ENCODE measurements around the gene STXBP5. TPM values are rescaled to one million over a fixed set of nuclear protein-coding genes. Genes with fewer than 3 reads are reported as not detected.

Gene STXBP5
- polyA plus RNA-seq, 1 of the 3 experiments (the other 2 are of a cell fraction): 9.9 TPM

- H3K27me3 ChIP-seq (ENCODE audit: insufficient read depth): no peaks in the 10 kb centered on the region
- TF ChIP-seq NRF1 (IDR thresholded peaks at IDR 0.05; ENCODE audit: low read depth, low read length) (no peak), RFX5 (IDR thresholded peaks at IDR 0.05; ENCODE audit: low read length) (no peak), TAF1 (IDR thresholded peaks at IDR 0.05; ENCODE audit: borderline replicate concordance, low read depth, low read length) (no peak), EZH2phosphoT487 (IDR thresholded peaks at IDR 0.05; ENCODE audit: borderline replicate concordance, low read depth) (no peak), USF2 (IDR thresholded peaks at IDR 0.05; ENCODE audit: borderline replicate concordance, low read depth, low read length) (no peak), POLR2AphosphoS5 (IDR thresholded peaks at IDR 0.05; ENCODE audit: low read depth, low read length) (no peak), RAD21 (IDR thresholded peaks at IDR 0.05; ENCODE audit: low read length) (no peak), USF1 (IDR thresholded peaks at IDR 0.05; ENCODE audit: borderline replicate concordance, low read depth) (no peak), TEAD4 (IDR thresholded peaks at IDR 0.05; ENCODE audit: borderline replicate concordance, insufficient read depth) (no peak), FOXM1 (IDR thresholded peaks at IDR 0.05; ENCODE audit: low read depth) (no peak), GABPA (IDR thresholded peaks at IDR 0.05; ENCODE audit: low read depth) (no peak)
- TF ChIP-seq, protein P1, sequence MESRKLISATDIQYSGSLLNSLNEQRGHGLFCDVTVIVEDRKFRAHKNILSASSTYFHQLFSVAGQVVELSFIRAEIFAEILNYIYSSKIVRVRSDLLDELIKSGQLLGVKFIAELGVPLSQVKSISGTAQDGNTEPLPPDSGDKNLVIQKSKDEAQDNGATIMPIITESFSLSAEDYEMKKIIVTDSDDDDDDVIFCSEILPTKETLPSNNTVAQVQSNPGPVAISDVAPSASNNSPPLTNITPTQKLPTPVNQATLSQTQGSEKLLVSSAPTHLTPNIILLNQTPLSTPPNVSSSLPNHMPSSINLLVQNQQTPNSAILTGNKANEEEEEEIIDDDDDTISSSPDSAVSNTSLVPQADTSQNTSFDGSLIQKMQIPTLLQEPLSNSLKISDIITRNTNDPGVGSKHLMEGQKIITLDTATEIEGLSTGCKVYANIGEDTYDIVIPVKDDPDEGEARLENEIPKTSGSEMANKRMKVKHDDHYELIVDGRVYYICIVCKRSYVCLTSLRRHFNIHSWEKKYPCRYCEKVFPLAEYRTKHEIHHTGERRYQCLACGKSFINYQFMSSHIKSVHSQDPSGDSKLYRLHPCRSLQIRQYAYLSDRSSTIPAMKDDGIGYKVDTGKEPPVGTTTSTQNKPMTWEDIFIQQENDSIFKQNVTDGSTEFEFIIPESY (IDR thresholded peaks at IDR 0.05; ENCODE audit: borderline replicate concordance, low read depth): no peak
- TF ChIP-seq, protein P2, sequence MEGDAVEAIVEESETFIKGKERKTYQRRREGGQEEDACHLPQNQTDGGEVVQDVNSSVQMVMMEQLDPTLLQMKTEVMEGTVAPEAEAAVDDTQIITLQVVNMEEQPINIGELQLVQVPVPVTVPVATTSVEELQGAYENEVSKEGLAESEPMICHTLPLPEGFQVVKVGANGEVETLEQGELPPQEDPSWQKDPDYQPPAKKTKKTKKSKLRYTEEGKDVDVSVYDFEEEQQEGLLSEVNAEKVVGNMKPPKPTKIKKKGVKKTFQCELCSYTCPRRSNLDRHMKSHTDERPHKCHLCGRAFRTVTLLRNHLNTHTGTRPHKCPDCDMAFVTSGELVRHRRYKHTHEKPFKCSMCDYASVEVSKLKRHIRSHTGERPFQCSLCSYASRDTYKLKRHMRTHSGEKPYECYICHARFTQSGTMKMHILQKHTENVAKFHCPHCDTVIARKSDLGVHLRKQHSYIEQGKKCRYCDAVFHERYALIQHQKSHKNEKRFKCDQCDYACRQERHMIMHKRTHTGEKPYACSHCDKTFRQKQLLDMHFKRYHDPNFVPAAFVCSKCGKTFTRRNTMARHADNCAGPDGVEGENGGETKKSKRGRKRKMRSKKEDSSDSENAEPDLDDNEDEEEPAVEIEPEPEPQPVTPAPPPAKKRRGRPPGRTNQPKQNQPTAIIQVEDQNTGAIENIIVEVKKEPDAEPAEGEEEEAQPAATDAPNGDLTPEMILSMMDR (IDR thresholded peaks at IDR 0.05): no peak
- no peaks in the 10 kb centered on the region for H3K9me2 ChIP-seq
- WGBS (ENCODE audit: low lambda C conversion rate): 0% methylated on average over 4 of the region's 4 CpGs
- ChIA-PET POLR2A (no interaction called here), CTCF (no interaction called here)
- no peaks in the 10 kb centered on the region for H4K20me1 ChIP-seq (ENCODE audit: insufficient read depth)
- H3K4me1 ChIP-seq (ENCODE audit: control insufficient read depth in 1 of 2, insufficient read depth in 2 of 2, low read depth in 1 of 2, low read length in 1 of 2): no peaks in the 10 kb centered on the region
- H3K27ac ChIP-seq (ENCODE audit: low read depth in 2 of 2, low read length in 1 of 2): no peak overlapping the region
- DNase-seq: no peak
- H3K79me2 ChIP-seq (ENCODE audit: insufficient read depth): no peaks in the 10 kb centered on the region
- no peak overlapping the region for H3K9ac ChIP-seq
- H3K9me3 ChIP-seq: no peaks in the 10 kb centered on the region
- H3F3A ChIP-seq (replicated peaks; ENCODE audit: insufficient read depth): no peaks in the 10 kb centered on the region
- no peak overlapping the region for H2AFZ ChIP-seq (ENCODE audit: low read depth)
- no peak overlapping the region for H3K4me3 ChIP-seq (ENCODE audit: low read depth in 2 of 2, low read length in 1 of 2)
- H3K4me2 ChIP-seq: no peak overlapping the region
- no peaks in the 10 kb centered on the region for H3K36me3 ChIP-seq (replicated peaks in 1 of 2; ENCODE audit: control insufficient read depth in 1 of 2, insufficient read depth in 2 of 2, low read length in 1 of 2)
Measured at GRCh38 chr6:147434516-147434915, 230.3 kb downstream of the STXBP5 start.

Data from SK-N-SH (cell line).